H54 (cell line): ENCODE results near the gene SPATS2.
"Not testable (repeated sequence)": the region's sequence is repeated elsewhere in the genome, so short reads cannot be mapped to it uniquely, and the experiment has no call there.

Source experiments
- DNase-seq: peaks from one replicate; pipeline ENCODE4 v3.0.0; 2011; ENCODE audit warnings: low spot score, mixed read lengths; ENCODE audit not compliant: insufficient read length
- FAIRE-seq: peaks from 3 replicates; lab custom pipeline; 2011; peaks lifted over from hg19 to GRCh38; lab: Jason Lieb, UNC
- POLR2A ChIP-seq: IDR thresholded peaks from 2 replicates; pipeline ENCODE4 v1.6.1; 2011; ENCODE audit warnings: low read depth, mild to moderate bottlenecking, low read length

The SPATS2 gene

GRCh38 chr12:49533331-49533730, 166.1 kb downstream of the SPATS2 start:
- FAIRE-seq (no peak), DNase-seq (no peak)
- no peak for TF ChIP-seq POLR2A

GRCh38 chr12:49534122-49534521, 166.9 kb downstream of the SPATS2 start:
- not testable (repeated sequence) for FAIRE-seq, DNase-seq

- no peak for TF ChIP-seq POLR2A
- no peak for FAIRE-seq
- DNase-seq, result no peak
Observed at GRCh38 chr12:49534731-49535278, 167.5 kb downstream of the SPATS2 start.

GRCh38 chr12:49535921-49536525, 168.8 kb downstream of the SPATS2 start:
- FAIRE-seq (no peak), DNase-seq (peak; percentile 59)
- TF ChIP-seq POLR2A, result no peak

GRCh38 chr12:49536526-49537071, 169.3 kb downstream of the SPATS2 start:
- DNase-seq (no peak), FAIRE-seq (no peak)
- TF ChIP-seq POLR2A, result no peak

- FAIRE-seq, result no peak
Observed at GRCh38 chr12:49537231-49537751, 170.0 kb downstream of the SPATS2 start.

GRCh38 chr12:49537752-49538509, 170.7 kb downstream of the SPATS2 start:
- no peak for TF ChIP-seq POLR2A
- FAIRE-seq (no peak), DNase-seq (no peak)

More at GRCh38 chr12:49537231-49537751, 170.0 kb downstream of the SPATS2 start:
- DNase-seq, result no peak
- TF ChIP-seq POLR2A, result no peak

- peak; percentile 98 for DNase-seq
- no peak for TF ChIP-seq POLR2A
- no peak for FAIRE-seq
Observed at GRCh38 chr12:49538510-49539403, 171.5 kb downstream of the SPATS2 start, which contains the start of gene KCNH3. Gene KCNH3, plus strand, starts transcription at chr12:49539030. Its CDS starts 387 bp downstream, at chr12:49539417.

GRCh38 chr12:49539406-49540228, 172.4 kb downstream of the SPATS2 start:
- DNase-seq, result no peak
- FAIRE-seq, result no peak
- no peak for TF ChIP-seq POLR2A

GRCh38 chr12:49540229-49541139, 173.2 kb downstream of the SPATS2 start:
- DNase-seq (no peak), FAIRE-seq (no peak)
- TF ChIP-seq POLR2A, result no peak

GRCh38 chr12:49541140-49541861, 174.0 kb downstream of the SPATS2 start:
- no peak for TF ChIP-seq POLR2A
- no peak for FAIRE-seq
- no peak for DNase-seq
